IMR-90 (cell line): ENCODE data around the gene GRB10.

Experiments used
- CEBPB ChIP-seq: IDR thresholded peaks from 2 replicates; pipeline ENCODE4 v1.6.1; 2012; ENCODE audit warnings: low read depth, low read length, improper control_type of control experiment
- MAFK ChIP-seq: IDR thresholded peaks from 2 replicates; pipeline ENCODE4 v1.6.1; 2012; ENCODE audit warnings: low read depth, low read length, improper control_type of control experiment
- MAZ ChIP-seq: IDR thresholded peaks from 2 replicates; pipeline ENCODE4 v1.6.1; 2012; ENCODE audit warnings: low read depth, mild to moderate bottlenecking, low read length, improper control_type of control experiment, moderate library complexity, borderline replicate concordance
- MXI1 ChIP-seq: IDR thresholded peaks from 2 replicates; pipeline ENCODE4 v1.6.1; 2012; ENCODE audit warnings: low read depth, mild to moderate bottlenecking, low read length, moderate library complexity, borderline replicate concordance
- NFE2L2 ChIP-seq: fragments of 150-350 bp; IDR thresholded peaks from 2 replicates; pipeline ENCODE4 v1.6.1; 2016; ENCODE audit warnings: low read depth, mild to moderate bottlenecking, low read length
- POLR2A ChIP-seq: IDR thresholded peaks from 2 replicates; pipeline ENCODE4 v1.6.1; 2012; ENCODE audit warnings: mild to moderate bottlenecking, low read depth, low read length
- RFX5 ChIP-seq: IDR thresholded peaks from 2 replicates; pipeline ENCODE4 v1.8.0; 2012; ENCODE audit warnings: low read depth, mild to moderate bottlenecking, low read length, moderate library complexity
- TF ChIP-seq, protein P1 (sequence below): conservative IDR thresholded peaks from 2 replicates; pipeline ENCODE4 v1.5.1; 2012; ENCODE audit warnings: mild to moderate bottlenecking, low read depth, low read length, improper control_type of control experiment
- TF ChIP-seq, protein P2 (sequence below): fragments of 150-350 bp; IDR thresholded peaks from 2 replicates; pipeline ENCODE4 v1.6.1; 2016; ENCODE audit warnings: low read depth, mild to moderate bottlenecking, low read length, moderate library complexity, borderline replicate concordance

DNA sequence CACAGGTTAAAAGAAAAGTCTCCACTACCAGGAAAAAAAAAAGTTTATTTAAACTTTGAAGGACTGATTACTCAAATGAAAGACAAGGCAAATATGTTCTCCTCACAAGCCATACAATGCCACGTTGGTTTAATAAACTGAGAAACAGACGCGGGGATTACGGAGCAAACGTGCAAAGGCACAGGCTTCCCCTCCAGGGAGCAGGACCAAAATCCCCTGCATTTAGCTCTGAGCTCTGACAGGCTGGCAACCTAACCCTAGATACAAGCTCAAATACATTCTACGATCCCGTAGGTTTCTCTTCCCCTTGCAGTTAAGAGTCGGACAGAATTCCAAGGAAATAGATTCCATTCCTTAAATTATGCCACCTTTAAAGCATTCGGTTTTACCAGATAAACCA is 7.7 kb upstream of the GRB10 start:
- TF ChIP-seq, protein P1, sequence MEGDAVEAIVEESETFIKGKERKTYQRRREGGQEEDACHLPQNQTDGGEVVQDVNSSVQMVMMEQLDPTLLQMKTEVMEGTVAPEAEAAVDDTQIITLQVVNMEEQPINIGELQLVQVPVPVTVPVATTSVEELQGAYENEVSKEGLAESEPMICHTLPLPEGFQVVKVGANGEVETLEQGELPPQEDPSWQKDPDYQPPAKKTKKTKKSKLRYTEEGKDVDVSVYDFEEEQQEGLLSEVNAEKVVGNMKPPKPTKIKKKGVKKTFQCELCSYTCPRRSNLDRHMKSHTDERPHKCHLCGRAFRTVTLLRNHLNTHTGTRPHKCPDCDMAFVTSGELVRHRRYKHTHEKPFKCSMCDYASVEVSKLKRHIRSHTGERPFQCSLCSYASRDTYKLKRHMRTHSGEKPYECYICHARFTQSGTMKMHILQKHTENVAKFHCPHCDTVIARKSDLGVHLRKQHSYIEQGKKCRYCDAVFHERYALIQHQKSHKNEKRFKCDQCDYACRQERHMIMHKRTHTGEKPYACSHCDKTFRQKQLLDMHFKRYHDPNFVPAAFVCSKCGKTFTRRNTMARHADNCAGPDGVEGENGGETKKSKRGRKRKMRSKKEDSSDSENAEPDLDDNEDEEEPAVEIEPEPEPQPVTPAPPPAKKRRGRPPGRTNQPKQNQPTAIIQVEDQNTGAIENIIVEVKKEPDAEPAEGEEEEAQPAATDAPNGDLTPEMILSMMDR: no peak
- TF ChIP-seq MXI1: no peak
- no peak for TF ChIP-seq POLR2A
- TF ChIP-seq NFE2L2: no peak
- no peak for TF ChIP-seq CEBPB
- TF ChIP-seq, protein P2, sequence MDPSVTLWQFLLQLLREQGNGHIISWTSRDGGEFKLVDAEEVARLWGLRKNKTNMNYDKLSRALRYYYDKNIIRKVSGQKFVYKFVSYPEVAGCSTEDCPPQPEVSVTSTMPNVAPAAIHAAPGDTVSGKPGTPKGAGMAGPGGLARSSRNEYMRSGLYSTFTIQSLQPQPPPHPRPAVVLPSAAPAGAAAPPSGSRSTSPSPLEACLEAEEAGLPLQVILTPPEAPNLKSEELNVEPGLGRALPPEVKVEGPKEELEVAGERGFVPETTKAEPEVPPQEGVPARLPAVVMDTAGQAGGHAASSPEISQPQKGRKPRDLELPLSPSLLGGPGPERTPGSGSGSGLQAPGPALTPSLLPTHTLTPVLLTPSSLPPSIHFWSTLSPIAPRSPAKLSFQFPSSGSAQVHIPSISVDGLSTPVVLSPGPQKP: no peak
- TF ChIP-seq MAZ: no peak
- TF ChIP-seq MAFK: no peak
- no peak for TF ChIP-seq RFX5
